Measurements from ENCODE around the gene PAPOLA.

GRCh38 chr14:96602186-96602585 lies 100.0 kb downstream of the PAPOLA start:
- TF ChIP-seq CTCF (IDR thresholded peaks at IDR 0.05; ENCODE audit: insufficient read depth, low read length, poor library complexity, severe bottlenecking) (no peak), EZH2phosphoT487 (conservative IDR thresholded peaks at IDR 0.05; ENCODE audit: low read length) (no peak)
